Large intestine (tissue), 1 donor: ENCODE data around the gene STK10. TPM values are rescaled to one million over a fixed set of nuclear protein-coding genes. Genes with fewer than 3 reads are reported as not detected.

Source experiments
- polyA plus RNA-seq: library from polyadenylated mRNA; unstranded; fragments of 120-200 nt; gene quantifications from one replicate; pipeline ENCODE4 v1.2.1, GENCODE V29; 2013

The STK10 gene
- polyA plus RNA-seq, 1 donor, result 10.6 TPM

Other genes with a start within 250 kb of the STK10 start
- gene FBXW11, start 181.6 kb downstream of the STK10 start, polyA plus RNA-seq, result 40.8 TPM
- gene EFCAB9, start 5.9 kb upstream of the STK10 start, polyA plus RNA-seq, result not detected
- 43.6 TPM for gene UBTD2, start 95.5 kb upstream of the STK10 start, polyA plus RNA-seq